ENCODE data around the gene S100A8.

S100A8 gene

GRCh38 chr1:153345187-153346076 is 45.4 kb downstream of the S100A8 start:
- DNase-seq: no peak

GRCh38 chr1:153344718-153345025 is 46.2 kb downstream of the S100A8 start:
- no peak for DNase-seq

GRCh38 chr1:153343811-153344717 is 46.8 kb downstream of the S100A8 start:
- no peak for DNase-seq

GRCh38 chr1:153343040-153343681 is 47.7 kb downstream of the S100A8 start:
- no peak for DNase-seq

- DNase-seq: no peak
Observed at GRCh38 chr1:153342178-153342577, 48.7 kb downstream of the S100A8 start.

- no peak for DNase-seq
Observed at GRCh38 chr1:153341431-153341934, 49.4 kb downstream of the S100A8 start.

GRCh38 chr1:153340356-153340755 is 50.5 kb downstream of the S100A8 start:
- no peak for DNase-seq

Data from NCI-H1105 (cell line).